LNCAP (cell line): ENCODE data around the gene CHMP6.

Experiments used
- CTCF ChIP-seq: fragments of 450-650 bp; IDR thresholded peaks from 2 replicates; pipeline ENCODE4 v1.5.1; 2017; ENCODE audit warnings: mild to moderate bottlenecking

Gene CHMP6

GRCh38 chr17:81019563-81020442 is 28.2 kb downstream of the CHMP6 start:
- no peak for TF ChIP-seq CTCF

- no peak for TF ChIP-seq CTCF
Measured at GRCh38 chr17:81020443-81020766, 28.8 kb downstream of the CHMP6 start.

- TF ChIP-seq CTCF = no peak
Measured at GRCh38 chr17:81020767-81021497, 29.3 kb downstream of the CHMP6 start.

GRCh38 chr17:81021531-81022343 is 30.1 kb downstream of the CHMP6 start:
- no peak for TF ChIP-seq CTCF

- TF ChIP-seq CTCF = no peak
Measured at GRCh38 chr17:81022344-81022676, 30.7 kb downstream of the CHMP6 start.

- no peak for TF ChIP-seq CTCF
Measured at GRCh38 chr17:81025065-81025740, 33.6 kb downstream of the CHMP6 start.

GRCh38 chr17:81025741-81026129 is 34.1 kb downstream of the CHMP6 start:
- no peak for TF ChIP-seq CTCF
